GM19452 (cell line): ENCODE measurements around the gene RAB3D.

Source experiments
- ATAC-seq: cut with Tn5 transposase; IDR thresholded peaks from one replicate; pipeline ENCODE4 v1.9.1; 2021; ENCODE audit not compliant: unreplicated experiment

The RAB3D gene

GRCh38 chr19:11296264-11296663, 43.2 kb downstream of the RAB3D start:
- ATAC-seq, result no peak

GRCh38 chr19:11295665-11296245, 43.7 kb downstream of the RAB3D start, which contains the start of gene TSPAN16:
Gene TSPAN16 (plus strand): TSS chr19:11296160. CDS start chr19:11296298, 138 bp downstream.
- no peak for ATAC-seq

GRCh38 chr19:11295180-11295579, 44.3 kb downstream of the RAB3D start:
- no peak for ATAC-seq

- no peak for ATAC-seq
These were observed 45.7 kb downstream of the RAB3D start for GRCh38 chr19:11293433-11294389.

GRCh38 chr19:11291991-11292390, 47.5 kb downstream of the RAB3D start:
- ATAC-seq, result no peak

GRCh38 chr19:11291415-11291814, 48.0 kb downstream of the RAB3D start:
- ATAC-seq, result no peak

GRCh38 chr19:11290256-11290655, 49.2 kb downstream of the RAB3D start:
- no peak for ATAC-seq

- no peak for ATAC-seq
These were observed 51.1 kb downstream of the RAB3D start for GRCh38 chr19:11288349-11288748.

GRCh38 chr19:11286312-11286974, 53.0 kb downstream of the RAB3D start:
- ATAC-seq, result no peak

- no peak for ATAC-seq
These were observed 54.9 kb downstream of the RAB3D start for GRCh38 chr19:11284515-11284914.

- ATAC-seq, result no peak
These were observed 58.0 kb downstream of the RAB3D start for GRCh38 chr19:11281356-11282049.

GRCh38 chr19:11279505-11280236, 59.8 kb downstream of the RAB3D start:
- ATAC-seq, result no peak

- no peak for ATAC-seq
These were observed 60.8 kb downstream of the RAB3D start for GRCh38 chr19:11278670-11279069.

- no peak for ATAC-seq
These were observed 64.8 kb downstream of the RAB3D start for GRCh38 chr19:11274533-11275086.

GRCh38 chr19:11273989-11274388, 65.5 kb downstream of the RAB3D start:
- ATAC-seq, result no peak

- ATAC-seq, result no peak
These were observed 66.2 kb downstream of the RAB3D start for GRCh38 chr19:11273296-11273695.
